GM23338 (cell line): ENCODE results near the gene GDF10. TPM values are rescaled to one million over a fixed set of nuclear protein-coding genes. Genes with fewer than 3 reads are reported as not detected.
A peak's percentile ranks its signal among the peaks of the same experiment; 100 is the strongest.

ENCODE experiments used
- ATAC-seq: fragments of 200-7000 bp; cut with Tn5 transposase; 3 replicates; pipeline ENCODE4 v1.9.1; 2020
- DNase-seq: peaks from one replicate; pipeline ENCODE4 v3.0.0-alpha.2; 2015; ENCODE audit warnings: low spot score
- H2AFZ ChIP-seq: fragments of 200-600 bp; sonication (generic); 2 replicates; pipeline ENCODE4 v1.8.0; 2016; ENCODE audit warnings: antibody characterized with exemption, mild to moderate bottlenecking, moderate library complexity
- H3F3A ChIP-seq: fragments of 200-600 bp; sonication (generic); replicated peaks from 2 replicates; pipeline ENCODE4 v1.8.0; 2017; ENCODE audit warnings: antibody characterized with exemption, mixed run types, low read depth
- H3K27ac ChIP-seq: fragments of 200-600 bp; sonication (generic); 2 replicates; pipeline ENCODE4 v1.6.1; 2016; ENCODE audit warnings: low read depth
- H3K27me3 ChIP-seq: fragments of 200-600 bp; sonication (generic); 2 replicates; pipeline ENCODE4 v1.8.0; 2016; ENCODE audit warnings: mild to moderate bottlenecking, mixed run types, moderate library complexity; ENCODE audit not compliant: insufficient read depth
- H3K36me3 ChIP-seq: fragments of 200-600 bp; sonication (generic); 2 replicates; pipeline ENCODE4 v1.8.0; 2016; ENCODE audit warnings: mild to moderate bottlenecking; ENCODE audit not compliant: insufficient read depth
- H3K4me1 ChIP-seq: fragments of 200-600 bp; sonication (generic); 2 replicates; pipeline ENCODE4 v1.8.0; 2016; ENCODE audit warnings: mild to moderate bottlenecking, moderate library complexity; ENCODE audit not compliant: insufficient read depth
- H3K4me2 ChIP-seq: fragments of 200-600 bp; sonication (generic); 2 replicates; pipeline ENCODE4 v1.7.1; 2017; ENCODE audit warnings: mixed run types
- H3K4me3 ChIP-seq: fragments of 200-600 bp; sonication (generic); 2 replicates; pipeline ENCODE4 v1.6.1; 2016; ENCODE audit warnings: mixed run types
- H3K79me2 ChIP-seq: fragments of 200-600 bp; sonication (generic); replicated peaks from 2 replicates; pipeline ENCODE4 v1.8.0; 2017; ENCODE audit warnings: mild to moderate bottlenecking; ENCODE audit not compliant: insufficient read depth
- H3K9me2 ChIP-seq: fragments of 200-600 bp; sonication (generic); 2 replicates; pipeline ENCODE4 v1.8.0; 2017; ENCODE audit not compliant: insufficient read depth
- H4K20me1 ChIP-seq: fragments of 200-600 bp; sonication (generic); replicated peaks from 2 replicates; pipeline ENCODE4 v1.8.0; 2017; ENCODE audit warnings: mild to moderate bottlenecking; ENCODE audit not compliant: insufficient read depth
- H3K27ac Mint-ChIP-seq: 2 replicates; pipeline ENCODE4 v1.8.0; 2020; ENCODE audit warnings: inconsistent platforms, mild to moderate bottlenecking, moderate library complexity, mixed read lengths
- H3K27me3 Mint-ChIP-seq: 3 replicates; pipeline ENCODE4 v1.8.0; 2022; ENCODE audit warnings: low read depth, mild to moderate bottlenecking, moderate library complexity, mixed read lengths, inconsistent platforms; ENCODE audit not compliant: insufficient read depth, poor library complexity
- H3K36me3 Mint-ChIP-seq: 3 replicates; pipeline ENCODE4 v1.8.0; 2021; ENCODE audit warnings: low read depth, mild to moderate bottlenecking, inconsistent platforms, moderate library complexity, mixed read lengths
- H3K4me1 Mint-ChIP-seq: 3 replicates; pipeline ENCODE4 v1.8.0; 2020; ENCODE audit warnings: mild to moderate bottlenecking, inconsistent platforms, mixed read lengths
- H3K4me3 Mint-ChIP-seq: 3 replicates; pipeline ENCODE4 v1.8.0; 2021; ENCODE audit warnings: moderate library complexity, mild to moderate bottlenecking, inconsistent platforms, mixed read lengths
- H3K9me3 Mint-ChIP-seq: 3 replicates; pipeline ENCODE4 v1.8.0; 2020; ENCODE audit warnings: moderate library complexity, mild to moderate bottlenecking, inconsistent platforms, mixed read lengths
- CREB1 ChIP-seq: fragments of 250-450 bp; sonication (Bioruptor Pico); IDR thresholded peaks from 2 replicates; pipeline ENCODE4 v1.5.0; 2020; ENCODE audit warnings: low read depth, mild to moderate bottlenecking, moderate library complexity
- ETS1 ChIP-seq: IDR thresholded peaks from 2 replicates; pipeline ENCODE4 v1.6.1; 2016; ENCODE audit warnings: antibody characterized with exemption
- EZH2 ChIP-seq: fragments of 200-600 bp; sonication (generic); IDR thresholded peaks from one replicate; pipeline ENCODE4 v1.8.0; 2017; ENCODE audit warnings: antibody characterized with exemption, mild to moderate bottlenecking, low read depth; ENCODE audit not compliant: unreplicated experiment
- EZH2phosphoT487 ChIP-seq: fragments of 200-600 bp; sonication (generic); IDR thresholded peaks from one replicate; pipeline ENCODE4 v1.8.1; 2018; ENCODE audit warnings: antibody characterized with exemption; ENCODE audit not compliant: unreplicated experiment
- JUNB ChIP-seq: IDR thresholded peaks from one replicate; pipeline ENCODE4 v1.6.1; 2016; ENCODE audit warnings: antibody characterized with exemption; ENCODE audit not compliant: unreplicated experiment
- REST ChIP-seq: IDR thresholded peaks from one replicate; pipeline ENCODE4 v1.6.1; 2018; ENCODE audit warnings: antibody characterized with exemption; ENCODE audit not compliant: unreplicated experiment
- ZNF331 ChIP-seq: fragments of 250-450 bp; sonication (Bioruptor Pico); IDR thresholded peaks from 2 replicates; pipeline ENCODE4 v1.5.0; 2020; ENCODE audit warnings: low read depth, mild to moderate bottlenecking, moderate library complexity
- ZNF462 ChIP-seq: fragments of 250-450 bp; sonication (Bioruptor Pico); IDR thresholded peaks from 2 replicates; pipeline ENCODE4 v1.5.0; 2020; ENCODE audit warnings: mild to moderate bottlenecking, moderate library complexity
- polyA plus RNA-seq: library from polyadenylated mRNA; unstranded; fragments of >200 nt; fragmentation: Nextera tagmentation; extraction: Ambion mirVana; gene quantifications from 2 replicates; pipeline ENCODE4 v1.2.1, GENCODE V29; 2016
- total RNA-seq: library from RNA; depleted of rRNA; stranded (reverse); fragments of >200 nt; shearing (Covaris generic); gene quantifications from 2 replicates; pipeline ENCODE4 v1.2.3, GENCODE V29; 2014
- TF ChIP-seq, protein P1 (sequence below), 2 experiments: fragments of 200-600 bp in 1 of 2; sonication (generic) in 1 of 2; conservative IDR thresholded peaks; 2 replicates each; pipeline versions ENCODE4 v1.5.1 to v1.6.1; 2016 to 2017; ENCODE audit warnings: antibody characterized with exemption in 2 of 2, low read depth in 2 of 2, mild to moderate bottlenecking in 2 of 2, moderate library complexity in 1 of 2

GDF10 gene
- total and polyA plus RNA-seq, 2 experiments from 2014 or later = 0.21 TPM; not detected in 1

DNA sequence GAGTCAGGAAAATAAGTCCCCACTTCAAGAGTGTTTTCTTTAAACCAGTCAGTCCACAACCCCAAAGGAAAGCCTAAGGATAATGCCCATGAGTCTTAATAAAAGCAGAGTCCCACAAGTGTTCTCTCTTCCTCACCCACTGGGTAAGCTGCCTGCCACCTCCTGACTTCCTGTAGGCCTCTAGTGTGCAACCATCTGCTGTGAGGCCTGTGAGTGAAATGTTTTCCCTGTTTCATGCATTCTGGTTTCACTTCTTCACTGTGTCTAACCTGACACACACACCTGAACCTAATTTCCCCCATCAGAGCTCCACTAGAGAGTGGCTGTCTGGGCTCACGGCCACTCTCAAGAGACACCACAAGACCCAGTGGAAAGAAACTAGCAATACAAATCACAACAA lies 38.9 kb upstream of the GDF10 start:
- Histone ChIP-seq H3K4me3 (no peak overlapping the region), H3F3A (no peaks in the 10 kb centered on the region), H3K27ac (no peak overlapping the region), H3K9me2 (peaks cover 9% of the 10 kb centered on the region; the same call in 1 of the 2 replicates), H3K4me2 (no peak overlapping the region), H3K4me1 (no peaks in the 10 kb centered on the region), H3K27me3 (no peaks in the 10 kb centered on the region), H4K20me1 (no peaks in the 10 kb centered on the region), H2AFZ (no peak overlapping the region), H3K79me2 (no peaks in the 10 kb centered on the region), H3K36me3 (no peaks in the 10 kb centered on the region)
- TF ChIP-seq EZH2phosphoT487 (no peak), ZNF462 (CRISPR knock-in tag) (no peak), EZH2 (no peak), REST (no peak), ETS1 (no peak), ZNF331 (CRISPR knock-in tag) (no peak), JUNB (no peak), CREB1 (CRISPR knock-in tag) (no peak)
- TF ChIP-seq, protein P1, sequence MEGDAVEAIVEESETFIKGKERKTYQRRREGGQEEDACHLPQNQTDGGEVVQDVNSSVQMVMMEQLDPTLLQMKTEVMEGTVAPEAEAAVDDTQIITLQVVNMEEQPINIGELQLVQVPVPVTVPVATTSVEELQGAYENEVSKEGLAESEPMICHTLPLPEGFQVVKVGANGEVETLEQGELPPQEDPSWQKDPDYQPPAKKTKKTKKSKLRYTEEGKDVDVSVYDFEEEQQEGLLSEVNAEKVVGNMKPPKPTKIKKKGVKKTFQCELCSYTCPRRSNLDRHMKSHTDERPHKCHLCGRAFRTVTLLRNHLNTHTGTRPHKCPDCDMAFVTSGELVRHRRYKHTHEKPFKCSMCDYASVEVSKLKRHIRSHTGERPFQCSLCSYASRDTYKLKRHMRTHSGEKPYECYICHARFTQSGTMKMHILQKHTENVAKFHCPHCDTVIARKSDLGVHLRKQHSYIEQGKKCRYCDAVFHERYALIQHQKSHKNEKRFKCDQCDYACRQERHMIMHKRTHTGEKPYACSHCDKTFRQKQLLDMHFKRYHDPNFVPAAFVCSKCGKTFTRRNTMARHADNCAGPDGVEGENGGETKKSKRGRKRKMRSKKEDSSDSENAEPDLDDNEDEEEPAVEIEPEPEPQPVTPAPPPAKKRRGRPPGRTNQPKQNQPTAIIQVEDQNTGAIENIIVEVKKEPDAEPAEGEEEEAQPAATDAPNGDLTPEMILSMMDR (conservative IDR thresholded peaks at IDR 0.05; ENCODE audit: low read depth in 2 of 2) = no peak
- ATAC-seq = no peak
- H3K9me3 Mint-ChIP-seq = no peaks in the 10 kb centered on the region
- 0 out of 2 replicates have a peak overlapping the region, but pooled peaks have one; percentile 38 for H3K27ac Mint-ChIP-seq
- H3K4me1 Mint-ChIP-seq = no peaks in the 10 kb centered on the region; the same call in 2 of the 3 replicates
- H3K4me3 Mint-ChIP-seq = no peak overlapping the region
- H3K27me3 Mint-ChIP-seq = peaks cover 5% of the 10 kb centered on the region
- no peaks in the 10 kb centered on the region for H3K36me3 Mint-ChIP-seq
- DNase-seq = no peak
